GM04504 (cell line): ENCODE measurements around the gene GPR153.

ENCODE experiments used
- DNase-seq: peaks from one replicate; pipeline ENCODE4 v3.0.0-alpha.2; 2012; ENCODE audit warnings: low read depth

The GPR153 gene

DNA sequence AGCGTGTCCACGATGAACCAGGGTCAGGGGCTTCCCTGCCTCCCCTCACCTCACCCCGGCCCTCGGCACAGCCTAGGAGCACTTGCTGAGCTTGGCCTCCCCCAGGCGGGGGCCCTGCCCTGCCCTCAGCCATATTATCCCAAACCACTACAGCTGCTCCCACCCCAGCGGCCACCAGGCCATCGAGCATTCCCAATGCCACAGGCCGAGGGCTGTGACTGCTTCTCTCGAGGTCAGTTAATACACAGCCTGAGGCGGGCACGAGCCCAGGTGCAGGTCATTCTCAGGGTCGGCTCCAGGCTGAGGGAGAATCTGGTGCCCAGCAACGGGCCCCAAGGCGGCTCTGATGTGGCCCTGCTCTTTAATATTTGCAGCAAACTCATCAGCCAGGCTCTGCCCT, 8.4 kb upstream of the GPR153 start:
- DNase-seq = no peak

DNA sequence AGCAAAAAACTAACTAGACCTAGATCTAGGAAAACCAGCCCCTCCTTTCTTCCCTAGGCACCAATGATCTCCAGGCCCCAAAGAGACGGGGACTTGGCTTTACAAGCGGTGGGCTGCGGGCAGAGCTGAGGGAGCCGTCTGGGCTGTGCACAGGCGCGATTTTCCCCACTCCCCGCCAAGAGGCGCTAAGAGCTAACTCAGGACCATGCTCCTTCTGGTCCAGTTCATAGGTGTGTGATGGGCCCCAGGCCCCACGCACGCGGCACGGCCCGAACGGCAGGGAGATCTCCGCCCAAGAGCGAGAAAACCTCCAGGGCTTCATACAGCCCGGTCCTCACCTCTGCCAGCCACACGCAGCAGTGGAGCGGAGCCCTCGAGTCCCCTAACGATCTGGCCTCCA, 7.5 kb upstream of the GPR153 start:
- no peak for DNase-seq

- DNase-seq = no peak
Measured at GRCh38 chr1:6267686-6268322, 6.9 kb upstream of the GPR153 start.

DNA sequence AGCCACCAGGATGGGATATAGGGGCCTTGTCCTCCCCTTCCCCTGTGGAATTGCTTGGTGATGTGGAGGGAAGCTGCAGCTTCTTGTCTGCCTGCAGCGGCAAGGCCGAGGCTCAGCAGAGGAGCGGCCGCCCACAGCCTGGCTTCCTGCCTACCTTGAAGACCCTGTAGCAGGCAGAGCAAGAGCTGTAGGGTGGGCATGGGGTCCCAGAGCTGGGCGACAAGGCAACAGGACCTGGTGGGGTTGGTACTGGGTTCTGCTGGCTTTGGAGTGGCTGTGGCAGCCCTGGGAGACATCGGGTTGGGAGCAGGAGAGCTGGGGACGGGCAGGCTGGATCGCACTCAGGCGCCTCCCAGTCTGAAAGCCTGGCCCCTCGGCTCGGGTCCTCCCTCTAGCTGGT, 5.7 kb upstream of the GPR153 start:
- no peak for DNase-seq

DNA sequence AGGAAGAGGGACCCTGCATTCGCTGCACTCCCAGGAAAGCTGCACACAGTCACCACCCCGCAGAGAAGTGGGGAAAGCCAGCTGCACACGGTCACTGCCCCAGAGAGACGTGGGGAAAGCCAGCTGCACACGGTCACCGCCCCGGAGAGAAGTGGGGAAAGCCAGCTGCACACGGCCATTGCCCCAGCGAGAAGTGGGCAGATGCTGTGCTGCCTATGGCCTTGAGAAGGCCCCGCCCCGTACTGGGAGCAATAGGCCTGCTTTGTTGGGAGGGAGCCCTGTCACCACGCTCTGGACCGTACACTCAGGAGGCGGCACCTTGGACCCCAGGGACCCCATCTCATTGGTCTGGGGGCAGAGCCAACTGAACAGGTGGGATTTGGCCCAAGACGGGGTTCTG, 4.3 kb upstream of the GPR153 start:
- DNase-seq = no peak

- no peak for DNase-seq
Measured at GRCh38 chr1:6263716-6264115, 2.8 kb upstream of the GPR153 start.

DNA sequence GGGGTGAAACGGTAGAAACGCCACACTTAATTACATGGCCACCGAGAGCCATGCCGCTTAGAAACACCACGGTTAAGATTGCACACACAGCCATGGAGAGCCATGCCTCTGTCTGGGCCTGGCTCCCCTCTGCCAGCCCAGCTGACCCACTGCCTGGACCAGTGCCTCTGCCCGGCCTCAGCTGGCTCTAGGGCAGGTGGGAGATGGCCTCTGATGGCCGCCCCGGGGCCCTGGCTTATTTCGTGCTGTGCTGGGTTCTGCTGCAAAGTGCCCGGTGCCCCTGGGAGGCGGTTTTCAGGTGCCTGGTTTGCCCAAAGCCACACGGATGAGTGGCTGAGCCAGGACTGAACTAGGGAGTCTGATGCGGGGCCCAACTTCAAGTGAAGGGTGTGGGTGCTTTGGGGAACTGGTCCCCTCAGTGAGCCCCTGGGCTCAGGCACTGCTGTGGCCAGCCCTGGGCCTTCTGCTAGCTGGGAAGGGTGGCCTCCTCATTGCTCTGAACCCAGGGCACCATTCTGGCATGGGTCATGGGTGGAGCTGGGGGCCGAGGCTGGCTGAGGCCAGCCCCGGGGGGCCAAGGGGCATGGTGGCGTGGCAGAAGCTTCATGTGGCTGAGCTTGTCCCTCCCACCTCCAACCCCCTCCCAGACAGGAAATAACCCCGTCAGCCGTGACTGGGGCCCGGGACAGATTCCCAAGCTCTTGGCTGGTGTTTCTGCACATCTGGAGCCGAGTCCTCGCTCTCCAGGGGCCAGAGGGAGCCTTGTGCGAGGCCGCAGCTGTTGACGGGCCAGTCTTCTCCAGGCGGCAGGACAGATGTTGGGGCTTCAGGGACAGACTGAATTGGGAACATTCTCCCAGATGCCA, 1.9 kb upstream of the GPR153 start:
- DNase-seq = no peak

DNA sequence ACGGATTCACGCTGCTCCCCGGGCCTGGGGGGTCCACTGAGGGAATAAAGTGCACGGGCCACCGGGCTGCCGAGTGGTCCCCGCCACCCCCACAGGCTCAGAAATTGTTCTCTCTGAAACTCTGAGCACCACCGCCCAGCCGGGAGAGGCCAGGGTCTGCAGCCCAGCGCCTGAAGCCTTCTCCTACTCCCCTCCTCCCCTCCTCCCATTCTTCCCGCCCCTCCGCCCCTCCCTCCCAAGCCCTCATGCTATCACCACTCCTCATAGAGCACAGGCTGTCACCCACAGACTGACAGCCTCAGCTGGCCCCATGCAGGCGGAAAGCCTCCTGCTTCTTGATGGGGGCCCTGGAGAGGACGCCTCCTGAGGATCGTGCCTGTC, 707 bp upstream of the GPR153 start:
- DNase-seq = no peak

DNA sequence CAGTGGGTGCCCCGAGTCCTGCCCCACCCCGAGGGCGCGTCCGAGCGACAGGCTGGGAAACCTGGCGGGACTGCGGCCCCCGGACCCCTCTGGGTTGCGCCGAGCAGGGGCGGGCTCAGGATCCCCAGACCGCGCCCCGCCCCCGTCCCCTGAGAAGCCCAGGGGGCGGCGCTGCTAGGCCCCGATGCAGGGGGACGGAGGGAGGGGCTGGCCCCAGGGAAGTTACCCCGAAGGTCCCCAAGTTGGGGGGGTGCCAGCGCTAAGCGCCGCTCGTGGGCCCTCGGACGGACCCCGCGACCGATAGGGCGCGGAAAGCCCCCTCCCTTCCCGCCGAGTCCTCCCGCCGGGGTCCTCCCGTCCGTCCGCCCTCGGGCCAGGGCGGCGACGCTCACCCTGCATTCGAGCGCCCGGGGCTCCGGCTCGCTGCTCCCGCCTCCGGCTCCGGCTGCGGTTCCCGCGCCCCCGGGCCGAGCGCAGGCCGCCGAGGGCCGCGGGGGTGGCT, 414 bp downstream of the GPR153 start:
- DNase-seq = no peak

DNA sequence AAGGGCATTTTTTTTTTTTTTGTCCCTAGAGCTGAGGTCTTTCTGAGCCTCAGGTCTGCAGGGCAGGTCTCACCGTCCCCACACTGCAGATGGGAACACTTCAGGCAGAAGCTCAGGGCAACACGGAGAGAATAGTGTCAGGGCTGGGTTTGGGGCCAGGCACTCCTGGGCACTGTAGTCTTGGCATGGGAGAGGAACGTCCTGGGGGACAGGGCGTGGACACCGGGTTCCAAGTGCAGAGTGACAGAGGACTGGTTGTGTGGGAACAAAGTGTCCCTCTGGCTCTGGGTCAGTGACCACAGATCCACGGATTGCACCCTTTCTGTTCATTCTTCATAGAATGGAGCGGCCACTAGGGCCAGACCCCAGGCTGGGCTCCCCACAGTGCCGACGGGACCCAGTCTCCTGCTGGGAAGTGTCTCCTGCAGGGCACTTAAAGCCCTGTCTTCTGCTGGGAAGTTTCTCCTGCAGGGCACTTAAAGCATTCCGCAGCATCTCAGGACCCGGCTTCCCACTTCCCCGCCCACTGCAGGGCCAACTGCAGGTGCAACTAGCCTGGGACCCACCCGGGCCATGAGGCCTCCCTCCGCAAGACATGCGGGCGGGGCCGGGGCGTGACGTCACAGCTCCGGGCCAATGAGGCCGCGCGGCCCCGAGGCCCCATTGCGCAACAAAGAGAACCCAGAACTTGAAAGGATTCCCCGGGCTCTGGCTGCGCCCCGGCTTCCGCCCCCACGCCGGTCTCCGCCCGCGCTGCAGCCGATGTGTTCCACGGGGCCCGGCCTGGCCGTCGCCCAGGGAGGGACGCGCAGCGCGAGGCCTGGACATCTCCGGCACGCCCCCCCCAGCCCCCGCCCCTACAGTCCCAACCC, 1.2 kb downstream of the GPR153 start:
- no peak for DNase-seq

DNA sequence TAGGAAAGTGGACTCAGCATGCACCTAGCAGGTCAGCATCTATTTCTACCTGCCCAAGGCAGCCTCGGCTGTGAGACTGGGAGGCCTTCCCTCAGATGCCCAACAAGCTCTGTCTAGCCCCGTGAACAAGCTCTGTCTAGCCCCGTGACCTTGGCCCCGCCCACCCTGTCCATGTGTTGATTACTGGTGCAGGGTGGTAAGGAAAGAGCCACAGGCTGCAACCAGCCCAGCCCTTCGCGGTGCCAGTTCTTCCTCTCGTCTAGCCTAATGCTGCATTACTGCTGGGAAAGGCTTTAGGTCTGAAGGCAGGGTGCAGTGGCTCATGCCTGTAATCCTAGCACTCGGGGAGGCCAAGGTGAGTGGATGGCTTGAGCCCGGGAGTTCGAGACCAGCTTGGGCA, 2.2 kb downstream of the GPR153 start:
- no peak for DNase-seq

GRCh38 chr1:6257541-6258069, 3.3 kb downstream of the GPR153 start:
- no peak for DNase-seq

- no peak for DNase-seq
Measured at GRCh38 chr1:6256645-6257044, 4.3 kb downstream of the GPR153 start.

- DNase-seq = no peak
Measured at GRCh38 chr1:6254691-6255090, 6.2 kb downstream of the GPR153 start.

DNA sequence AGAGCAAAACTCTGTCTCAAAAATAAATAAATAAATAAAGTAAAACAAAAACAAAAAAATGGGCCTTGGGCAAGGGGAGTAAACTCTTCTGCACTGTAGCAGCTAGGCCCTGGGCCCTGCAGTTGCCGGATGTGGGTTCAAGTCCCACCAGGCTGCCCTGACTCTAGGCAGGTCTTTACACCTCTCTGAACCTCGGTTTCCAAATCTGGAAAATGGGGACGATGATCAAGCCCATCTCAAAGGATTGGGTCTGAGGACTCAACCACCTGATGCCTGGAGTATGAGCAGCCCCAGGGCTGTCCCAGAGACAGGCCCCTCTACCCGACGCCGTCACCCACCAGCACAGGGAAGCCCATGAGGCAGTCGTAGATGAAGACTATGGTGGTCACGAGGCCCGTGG, 7.5 kb downstream of the GPR153 start:
- no peak for DNase-seq

GRCh38 chr1:6252374-6252710, 8.6 kb downstream of the GPR153 start:
- DNase-seq = no peak

DNA sequence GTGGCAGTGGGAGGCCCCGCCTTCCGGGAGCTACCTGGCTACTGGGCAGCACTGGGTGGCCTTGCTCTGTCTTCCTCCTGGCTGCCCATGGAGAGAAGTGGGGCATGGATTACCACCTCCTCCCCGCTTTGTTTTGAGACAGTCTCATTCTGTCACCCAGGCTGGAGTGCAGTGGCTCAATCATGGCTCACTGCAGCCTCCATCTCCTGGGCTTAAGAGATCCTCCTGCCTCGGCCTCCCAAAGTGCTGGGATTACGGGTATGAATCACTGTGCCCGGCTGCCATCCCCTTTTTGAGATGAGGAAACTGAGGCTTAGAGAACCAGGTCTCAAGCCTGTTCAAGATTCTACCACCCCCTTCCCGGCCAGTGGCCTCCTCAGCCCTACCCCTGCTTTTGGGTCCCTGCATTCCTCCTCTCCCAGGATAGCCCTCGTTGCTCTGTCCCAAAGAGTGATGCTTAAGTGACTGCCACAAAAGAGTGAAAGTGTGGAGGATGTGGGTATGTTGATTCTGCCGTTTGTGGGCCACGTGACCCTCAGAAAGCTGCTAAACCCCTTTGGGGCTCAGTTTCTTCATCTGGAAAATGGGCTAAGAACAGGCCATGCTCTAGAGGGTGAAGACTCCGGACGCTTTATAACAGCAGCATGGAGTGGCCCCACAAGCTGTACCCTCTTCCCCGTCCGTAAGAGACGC, 9.1 kb downstream of the GPR153 start:
- DNase-seq = no peak

DNA sequence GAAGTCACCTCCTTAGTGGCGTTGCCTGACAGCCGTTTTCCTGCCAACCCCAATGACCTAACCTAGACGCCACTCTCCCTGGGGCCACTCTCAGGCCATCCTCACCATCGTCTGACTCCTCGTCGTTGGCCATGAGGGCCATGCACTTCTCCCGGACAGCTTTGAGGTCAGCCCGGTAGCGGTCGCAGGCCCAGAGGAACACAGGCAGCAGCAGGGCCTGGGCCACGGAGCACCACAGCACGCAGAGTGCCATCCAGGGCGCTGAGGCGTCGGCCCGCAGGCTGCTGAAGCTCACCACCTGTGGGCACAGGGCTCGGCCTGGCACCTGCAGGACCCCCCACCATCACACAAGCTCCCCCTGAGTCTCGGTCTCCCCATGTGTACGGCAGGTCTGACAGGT, 9.7 kb downstream of the GPR153 start:
- no peak for DNase-seq

DNA sequence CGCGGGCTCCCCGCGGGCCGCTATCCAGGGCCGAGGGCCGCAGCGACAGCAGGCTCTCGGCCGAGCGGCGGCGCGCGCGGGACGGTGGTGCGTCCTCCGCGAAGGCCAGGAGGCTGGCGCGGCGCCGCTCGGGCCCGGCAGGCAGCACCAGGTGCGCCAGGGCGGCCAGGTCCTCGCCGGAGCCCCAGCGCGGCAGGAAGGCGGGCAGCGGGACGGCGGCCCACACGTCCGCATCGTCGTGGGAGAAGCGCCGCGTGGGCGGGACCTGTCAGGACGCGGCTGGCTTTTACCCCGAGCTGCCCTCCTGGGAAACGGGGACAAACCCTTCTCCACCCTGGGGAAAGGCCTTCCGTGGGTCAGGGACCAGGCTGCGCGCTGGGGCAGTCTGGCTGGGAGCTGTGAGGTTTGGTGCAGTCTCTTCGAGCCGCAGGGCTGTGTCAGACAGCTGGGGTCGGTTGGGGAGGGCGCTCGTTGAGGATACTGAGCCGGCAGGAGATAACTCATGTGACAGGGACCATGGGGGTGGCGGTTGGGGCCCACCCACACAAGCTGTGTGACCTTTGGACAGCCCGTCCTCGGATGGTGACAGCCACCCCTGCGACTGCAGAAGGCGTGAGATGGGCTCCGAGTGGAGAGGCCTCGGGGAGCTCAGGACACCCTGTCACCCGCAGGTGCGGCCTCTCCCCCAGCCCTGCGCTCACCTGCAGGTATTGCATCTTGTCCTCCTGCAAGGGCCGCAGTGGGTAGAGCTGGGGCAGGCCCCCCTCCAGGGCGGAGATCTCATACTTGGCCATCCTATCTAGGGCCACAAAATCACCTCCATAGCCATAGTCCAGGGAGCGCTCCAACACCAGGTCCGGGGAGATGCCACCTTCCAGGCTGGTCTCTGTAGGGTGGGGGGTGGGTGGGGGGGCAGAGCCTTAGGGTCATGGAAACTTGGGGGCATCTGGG, 10.9 kb downstream of the GPR153 start:
- no peak for DNase-seq

- no peak for DNase-seq
Measured at GRCh38 chr1:6248932-6249738, 11.8 kb downstream of the GPR153 start.
